COLO668 (cell line): ENCODE results near the gene PNRC2.
"Not testable (repeated sequence)": the region's sequence is repeated elsewhere in the genome, so short reads cannot be mapped to it uniquely, and the experiment has no call there.

Experiments
- DNase-seq: peaks from one replicate; lab custom pipeline; 2025; ENCODE audit not compliant: unreplicated experiment; lab: John Stamatoyannopoulos, UW

The PNRC2 gene

DNA sequence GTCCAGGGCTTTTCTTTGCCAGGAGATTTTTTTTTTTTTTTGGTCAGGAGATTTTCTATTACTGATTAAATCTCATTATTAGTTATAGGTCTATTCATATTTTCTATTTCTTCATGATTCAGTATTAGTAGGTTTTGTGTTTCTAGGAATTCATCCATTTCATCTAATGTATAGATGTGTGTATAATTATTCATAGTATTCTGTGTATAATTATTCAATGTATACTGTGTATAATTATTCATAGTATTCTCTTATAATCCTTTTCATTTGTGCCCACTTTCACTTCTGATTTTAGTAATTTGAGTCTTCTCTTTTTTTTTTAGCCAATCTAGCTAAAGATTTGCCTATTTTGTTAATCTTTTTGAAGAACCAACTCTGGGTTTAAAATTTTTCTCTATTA, 12.3 kb upstream of the PNRC2 start:
- no peak for DNase-seq

- no peak for DNase-seq
Observed at GRCh38 chr1:23953020-23953419, 6.6 kb upstream of the PNRC2 start.

DNA sequence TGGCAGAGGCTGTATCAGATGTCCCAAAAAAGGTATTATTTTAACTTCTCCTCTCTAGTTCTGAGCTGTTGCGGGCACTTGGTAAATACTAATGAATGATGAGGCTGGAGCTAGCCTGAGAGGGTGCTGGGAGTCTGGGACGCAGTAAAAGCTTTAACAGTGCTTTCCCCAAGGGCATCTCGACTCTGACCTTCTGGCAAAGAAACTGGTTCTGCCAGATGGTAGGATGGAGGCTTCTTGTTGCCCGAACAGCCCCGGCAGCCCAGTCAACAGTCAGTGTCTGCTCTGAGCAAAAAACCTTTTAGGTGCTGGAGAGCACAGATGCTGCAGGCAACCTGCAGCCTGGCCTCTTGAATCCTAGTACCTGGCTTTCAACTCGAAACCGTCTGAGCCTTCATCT, 2.5 kb upstream of the PNRC2 start:
- peak; percentile 55 for DNase-seq

- DNase-seq: not testable (repeated sequence)
Observed at GRCh38 chr1:23958040-23958809, 1.4 kb upstream of the PNRC2 start.

GRCh38 chr1:23958810-23959460, 693 bp upstream of the PNRC2 start:
- peak; percentile 95 for DNase-seq

DNA sequence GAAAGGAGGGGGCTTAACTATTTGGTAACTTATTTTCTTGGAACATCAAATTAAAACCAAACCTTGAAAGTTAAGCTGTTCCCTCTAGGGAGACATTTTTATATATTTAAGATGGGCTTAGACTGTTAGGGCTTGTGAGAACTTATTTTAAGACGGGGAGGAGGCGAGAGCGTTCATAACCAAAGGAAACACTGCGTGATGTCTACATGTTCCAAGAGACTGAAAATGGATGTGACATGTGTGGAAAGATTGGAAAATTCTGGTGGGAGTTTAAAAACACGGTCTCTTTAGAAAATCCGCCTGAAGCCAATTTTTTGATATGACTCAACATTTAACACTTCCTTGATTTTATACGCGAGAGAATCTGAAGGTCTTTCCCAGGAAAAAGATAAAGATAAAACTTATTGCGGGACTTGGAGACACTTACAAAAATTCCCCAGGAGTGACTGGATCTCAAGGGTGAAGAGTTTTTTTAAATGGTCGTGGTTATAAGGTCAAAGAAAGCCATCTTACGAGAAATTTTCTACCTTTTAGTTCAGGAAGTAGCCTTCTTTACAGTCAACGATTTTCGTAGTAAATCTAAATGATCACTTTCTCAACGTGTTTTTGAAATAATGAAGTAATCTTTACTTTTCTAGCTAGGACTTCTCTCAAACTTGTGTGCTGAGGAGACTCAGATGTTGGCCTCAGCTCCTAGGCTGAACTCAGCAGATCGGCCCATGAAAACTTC, 828 bp downstream of the PNRC2 start:
- DNase-seq: no peak

- DNase-seq: no peak
Observed at GRCh38 chr1:23963617-23964234, 4.1 kb downstream of the PNRC2 start.

DNA sequence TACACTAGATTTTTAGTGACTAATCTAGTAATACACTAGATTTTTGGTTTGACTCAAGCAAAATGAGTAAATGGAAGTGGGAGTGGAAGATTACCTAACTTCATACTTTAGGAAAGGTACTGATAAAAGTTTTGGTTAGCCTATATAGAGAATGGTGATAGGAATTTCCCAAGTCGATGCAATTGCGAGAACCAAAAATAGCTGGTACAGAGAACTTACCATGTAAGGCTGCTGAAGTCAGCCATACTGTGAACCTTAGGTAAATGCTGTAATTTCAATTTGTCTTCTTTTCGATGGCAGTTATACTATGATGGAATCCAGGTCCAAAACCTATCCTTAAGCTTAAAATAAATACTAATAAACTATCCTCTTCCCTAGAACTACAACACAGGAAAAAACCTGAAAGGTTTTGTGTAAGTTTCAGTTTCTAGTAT, 4.6 kb downstream of the PNRC2 start:
- no peak for DNase-seq

DNA sequence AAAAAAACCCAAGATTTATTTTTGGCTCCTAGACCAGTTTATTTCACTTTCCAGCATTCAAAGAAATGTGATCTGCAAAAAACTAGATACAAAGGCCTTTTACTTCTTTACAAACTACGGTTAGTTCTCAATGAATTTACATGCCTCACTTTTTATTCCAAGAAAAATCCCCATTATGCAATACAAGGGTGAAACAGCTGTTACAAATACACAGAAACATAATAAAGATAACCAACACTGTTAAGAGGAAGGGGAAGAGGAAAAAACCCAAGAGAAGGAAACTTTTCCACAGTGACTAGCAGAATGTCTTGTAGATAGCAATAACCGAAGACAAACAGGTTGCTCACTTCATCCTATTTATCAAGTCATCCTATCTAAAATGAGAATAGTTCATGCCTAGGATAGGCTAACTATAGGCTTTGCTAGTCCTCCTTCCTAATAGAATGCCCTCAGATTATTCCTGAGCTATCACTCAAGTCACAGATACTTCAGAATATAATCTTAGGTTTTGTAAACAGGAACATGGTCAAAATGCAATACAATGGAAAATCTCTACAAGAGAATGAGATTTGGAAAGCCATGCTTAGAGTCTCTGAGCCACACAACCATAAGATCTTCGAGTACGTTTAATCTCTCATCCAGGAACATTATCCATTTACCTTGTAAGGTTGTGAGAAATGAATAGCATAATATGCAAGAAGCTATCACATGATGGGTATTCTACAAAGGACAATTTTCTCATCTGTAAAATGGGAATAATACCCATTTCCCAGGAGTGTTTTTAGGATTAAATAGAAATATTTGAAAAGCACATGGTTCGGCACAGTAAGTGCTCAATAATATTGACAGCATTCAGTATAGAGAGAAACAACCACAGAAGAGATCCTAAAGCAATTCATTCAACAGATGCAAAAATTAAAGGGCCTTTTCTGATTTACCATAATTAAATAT, 5.4 kb downstream of the PNRC2 start:
- no peak for DNase-seq

DNA sequence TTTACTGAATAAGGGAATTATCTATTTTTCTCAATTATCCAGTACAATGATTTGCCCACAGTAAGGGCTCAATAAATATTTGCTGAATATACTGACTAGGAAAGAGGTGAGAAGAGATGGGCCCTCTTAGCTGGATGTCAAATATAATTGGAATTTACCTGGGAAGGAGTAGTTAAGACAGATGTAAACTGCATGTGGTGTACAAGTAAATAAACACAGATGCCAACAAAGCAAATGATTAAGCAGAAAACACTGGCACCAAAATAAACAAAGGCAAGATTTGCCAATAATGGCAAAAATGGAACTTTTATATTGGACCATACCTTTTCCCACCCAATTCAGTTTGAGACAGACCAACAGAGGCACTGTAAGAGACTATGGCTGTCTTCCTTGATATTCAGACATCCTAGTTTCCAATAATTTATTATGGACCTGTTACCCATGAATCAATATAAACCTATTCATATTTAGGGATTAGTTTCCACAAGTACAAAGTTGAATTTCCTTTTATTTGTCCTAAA, 7.4 kb downstream of the PNRC2 start:
- DNase-seq: no peak

- DNase-seq: no peak
Observed at GRCh38 chr1:23967871-23968270, 8.2 kb downstream of the PNRC2 start.

- DNase-seq: peak; percentile 27
Observed at GRCh38 chr1:23977187-23977853, 17.7 kb downstream of the PNRC2 start.

- no peak for DNase-seq
Observed at GRCh38 chr1:23977854-23978191, 18.2 kb downstream of the PNRC2 start.

DNA sequence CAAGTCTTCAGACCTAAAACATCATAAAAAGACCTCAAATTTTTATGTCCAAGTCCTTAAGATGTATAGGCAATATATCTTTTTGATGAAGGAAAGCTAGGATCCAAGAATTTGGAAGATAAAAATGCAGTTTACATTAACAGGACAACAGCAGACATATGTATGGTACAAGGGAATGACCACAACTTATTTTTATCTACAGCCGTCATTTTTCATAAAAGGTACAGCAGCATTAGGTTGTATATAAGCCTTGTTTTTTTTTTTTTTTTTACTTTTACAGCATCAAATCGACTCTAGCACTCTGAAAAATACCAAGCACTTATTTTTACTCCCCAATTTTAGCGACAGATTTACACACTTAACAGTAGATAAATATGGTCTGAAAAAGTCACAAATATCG, 19.2 kb downstream of the PNRC2 start:
- no peak for DNase-seq

DNA sequence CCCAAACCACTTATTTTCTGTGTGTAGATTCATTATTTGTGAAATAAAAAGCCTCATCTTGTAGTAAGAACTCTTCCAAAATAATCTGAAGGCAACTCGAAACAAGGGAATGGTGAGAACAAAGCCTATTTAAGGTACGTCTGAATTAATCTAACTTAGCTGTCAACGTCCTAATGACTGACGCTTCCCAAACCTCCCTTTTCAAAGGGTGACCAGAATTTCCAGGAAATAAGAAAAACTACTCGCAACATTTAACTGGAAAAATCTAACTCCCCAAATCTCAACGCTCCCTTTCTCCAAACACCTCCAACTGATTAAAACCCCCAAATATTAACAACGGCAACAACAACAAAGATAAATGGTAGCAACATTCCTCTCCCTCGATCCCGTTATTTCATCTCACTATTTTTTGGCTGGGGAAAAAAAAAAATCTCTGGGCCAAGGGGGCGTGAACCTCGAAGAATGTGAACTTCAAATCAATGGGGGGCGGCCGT, 19.8 kb downstream of the PNRC2 start:
- DNase-seq: no peak

DNA sequence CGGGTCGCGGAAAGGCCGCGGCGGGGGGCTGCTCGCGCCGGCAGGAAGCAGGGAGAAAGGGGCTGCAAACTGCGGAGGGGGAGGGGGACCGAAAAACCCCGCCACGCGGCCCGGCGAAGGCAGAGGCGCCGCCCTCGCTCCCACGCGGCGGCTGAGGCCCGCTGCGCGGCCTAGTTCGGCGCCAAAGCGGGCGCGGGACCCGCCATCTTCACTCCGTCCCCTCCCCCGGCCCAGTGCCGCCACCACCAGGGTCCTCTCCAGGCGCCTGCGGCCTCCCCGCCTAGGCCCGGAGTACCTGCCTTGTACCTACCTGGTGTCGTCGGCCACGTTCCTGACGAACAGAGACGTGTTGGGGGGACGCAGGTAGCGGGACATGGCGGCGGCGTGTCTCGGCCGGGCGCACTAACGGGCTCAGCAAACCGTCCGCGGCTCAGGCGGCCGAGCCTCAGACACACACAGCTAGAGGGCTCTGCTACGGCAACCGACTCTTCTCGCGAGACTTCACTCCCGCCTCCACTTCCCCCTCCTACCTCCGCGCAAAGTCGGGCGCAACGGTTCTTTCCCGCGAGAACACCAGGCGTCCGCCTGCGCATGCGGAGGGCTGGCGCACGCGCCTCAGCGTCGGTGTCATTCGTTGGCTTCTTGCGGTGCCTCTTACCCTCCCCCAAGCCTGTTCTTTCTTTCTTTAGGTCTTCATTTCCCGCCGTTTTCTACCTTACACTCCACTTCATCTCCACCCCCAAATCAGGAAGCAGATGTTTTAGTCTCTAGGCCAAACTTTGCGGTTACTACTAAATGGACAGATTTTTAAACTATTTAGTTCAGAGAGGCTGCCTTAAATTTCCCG, 20.5 kb downstream of the PNRC2 start, which contains the start of gene SRSF10:
Gene SRSF10, minus strand, starts transcription at position 447 of the 847 bp plus-strand sequence. Its CDS starts 72 bp downstream, at position 375.
- DNase-seq: peak; percentile 100

DNA sequence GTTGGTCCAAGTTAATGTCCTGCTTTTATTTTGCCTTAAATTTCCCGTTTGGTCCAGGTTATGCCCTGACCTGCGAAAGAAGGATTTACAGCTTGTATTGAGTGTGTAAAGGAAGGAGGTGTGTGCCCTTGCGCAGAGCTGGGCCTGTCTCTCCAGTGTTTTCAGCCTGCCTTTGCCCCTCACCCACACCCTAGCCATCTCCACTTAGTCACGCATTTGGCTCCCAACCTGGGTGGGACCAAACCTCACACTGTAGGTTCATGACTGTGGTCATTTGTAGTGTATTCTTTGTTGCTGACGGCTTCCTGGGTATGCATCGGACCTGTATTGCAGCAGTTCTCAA, 21.1 kb downstream of the PNRC2 start:
- DNase-seq: peak; percentile 80

DNA sequence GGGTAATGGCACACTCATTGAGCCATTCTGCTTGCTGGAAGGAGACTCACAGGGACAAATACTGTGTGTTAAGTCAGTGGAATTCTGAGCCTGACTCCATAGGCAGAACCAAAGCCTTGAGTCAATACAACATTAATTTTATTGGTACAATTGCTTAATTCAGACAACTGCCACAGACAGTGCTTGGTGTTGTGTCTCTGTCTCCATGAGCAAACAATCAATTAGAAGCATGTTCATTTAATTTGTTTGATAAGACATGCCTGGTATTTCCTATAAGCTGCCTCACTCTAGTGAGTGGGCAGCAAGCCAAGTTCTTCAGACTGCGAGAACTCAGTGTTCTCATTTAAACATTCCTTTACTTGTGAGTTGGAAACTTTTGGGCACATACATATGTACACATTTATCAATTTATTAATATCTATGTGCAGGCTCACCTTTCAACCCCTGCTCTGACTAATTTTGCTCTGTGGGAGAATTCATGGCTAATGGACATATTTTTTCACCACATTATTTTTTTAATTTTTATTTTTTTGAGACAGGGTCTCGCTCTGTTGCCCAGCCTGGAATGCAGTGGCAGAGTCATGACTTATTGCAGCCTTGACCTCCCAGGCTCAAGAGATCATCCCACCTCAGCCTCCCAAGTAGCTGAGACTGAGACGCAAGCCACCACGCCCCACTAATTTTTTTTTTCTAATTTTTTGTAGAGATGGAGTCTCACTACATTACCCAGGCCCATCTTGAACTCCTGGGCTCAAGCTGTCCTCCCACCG, 25.0 kb downstream of the PNRC2 start:
- no peak for DNase-seq
